ENCODE data around the gene MRPL28. TPM values are rescaled to one million over a fixed set of nuclear protein-coding genes. Genes with fewer than 3 reads are reported as not detected.

Gene MRPL28
- total RNA-seq, 2 donors from 2014 or later: 77.9 to 97.7 TPM

DNA sequence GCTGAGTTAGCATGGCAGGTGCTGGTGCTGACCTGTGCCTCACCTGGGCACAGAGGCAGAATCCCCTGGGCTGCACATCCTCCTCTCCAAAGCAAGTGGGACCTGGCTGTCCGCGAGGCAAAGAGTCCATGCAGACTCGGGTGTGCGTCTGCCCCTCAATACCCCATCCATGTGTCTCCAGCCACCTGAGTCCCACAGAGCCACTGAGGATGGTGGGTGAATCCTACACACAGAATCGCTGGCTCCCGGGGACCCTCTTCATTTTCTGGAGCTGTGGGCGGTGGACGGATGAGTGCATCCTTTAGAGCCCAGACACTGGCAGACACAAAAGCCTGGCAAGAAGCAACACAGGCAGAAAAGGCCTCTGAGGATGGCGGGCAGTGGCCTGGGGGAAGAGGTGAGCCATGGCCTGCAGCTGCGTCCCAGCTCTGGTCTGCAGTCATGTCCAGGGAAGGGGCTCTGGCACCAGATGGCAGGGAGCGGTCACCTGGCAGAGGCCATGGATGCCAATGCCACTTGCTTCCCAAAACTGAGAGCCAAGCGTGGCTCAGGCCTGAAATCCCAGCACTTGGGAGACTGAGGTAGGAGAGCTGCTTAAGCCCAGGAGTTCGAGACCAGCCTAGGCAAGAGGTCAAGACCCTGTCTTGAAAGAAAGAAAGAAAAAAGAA lies 47.7 kb downstream of the MRPL28 start:
- Mint-ChIP-seq H3K27ac (peak overlapping the region in 1 of 2 donors; percentile 44), H3K9me3 (no peaks in the 10 kb centered on the region), H3K36me3 (no peaks in the 10 kb centered on the region)
- no peak for ATAC-seq
- no peak for DNase-seq (ENCODE audit: low spot score in 2 of 2)

DNA sequence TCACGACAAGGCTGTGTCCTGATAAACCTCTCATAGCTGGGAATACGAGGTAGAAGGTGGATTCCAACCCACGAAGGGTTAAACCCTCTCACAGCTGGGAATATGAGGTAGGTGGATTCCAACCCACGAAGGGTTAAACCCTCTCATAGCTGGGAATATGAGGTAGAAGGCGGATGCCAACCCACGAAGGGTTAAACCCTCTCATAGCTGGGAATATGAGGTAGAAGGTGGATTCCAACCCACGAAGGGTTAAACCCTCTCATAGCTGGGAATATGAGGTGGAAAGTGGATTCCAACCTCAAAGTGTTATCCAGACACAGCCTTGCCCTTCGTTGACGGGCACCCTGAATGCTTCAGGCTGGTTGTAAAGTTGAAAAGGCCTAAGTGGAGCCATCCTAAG lies 48.8 kb downstream of the MRPL28 start:
- DNase-seq (ENCODE audit: low spot score in 2 of 2): no peak
- no peak for ATAC-seq
- no peaks in the 10 kb centered on the region for H3K36me3 Mint-ChIP-seq
- H3K9me3 Mint-ChIP-seq: no peaks in the 10 kb centered on the region
- H3K27ac Mint-ChIP-seq: no peak overlapping the region

DNA sequence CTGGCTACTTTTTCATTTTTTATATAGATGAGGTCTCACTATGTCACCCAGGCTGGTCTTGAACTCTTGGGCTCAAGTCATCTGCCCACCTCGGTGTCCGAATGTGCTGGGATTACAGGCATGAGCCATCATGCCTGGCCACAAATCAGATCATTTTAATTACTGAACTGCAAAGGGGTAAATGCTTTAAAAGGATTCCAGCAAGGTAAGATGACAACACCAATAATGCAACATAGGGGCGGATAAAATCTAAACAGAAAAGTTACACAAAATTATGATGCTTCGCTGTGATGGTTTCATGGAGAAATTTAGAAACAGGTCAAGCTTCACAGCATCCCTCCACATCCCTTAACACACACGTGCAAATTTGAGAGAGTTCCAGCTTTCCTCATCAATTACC lies 50.1 kb downstream of the MRPL28 start:
- ATAC-seq (no peak), DNase-seq (ENCODE audit: low spot score in 2 of 2) (no peak)
- H3K36me3 Mint-ChIP-seq: no peaks in the 10 kb centered on the region
- no peak overlapping the region for H3K27ac Mint-ChIP-seq
- no peaks in the 10 kb centered on the region for H3K9me3 Mint-ChIP-seq

DNA sequence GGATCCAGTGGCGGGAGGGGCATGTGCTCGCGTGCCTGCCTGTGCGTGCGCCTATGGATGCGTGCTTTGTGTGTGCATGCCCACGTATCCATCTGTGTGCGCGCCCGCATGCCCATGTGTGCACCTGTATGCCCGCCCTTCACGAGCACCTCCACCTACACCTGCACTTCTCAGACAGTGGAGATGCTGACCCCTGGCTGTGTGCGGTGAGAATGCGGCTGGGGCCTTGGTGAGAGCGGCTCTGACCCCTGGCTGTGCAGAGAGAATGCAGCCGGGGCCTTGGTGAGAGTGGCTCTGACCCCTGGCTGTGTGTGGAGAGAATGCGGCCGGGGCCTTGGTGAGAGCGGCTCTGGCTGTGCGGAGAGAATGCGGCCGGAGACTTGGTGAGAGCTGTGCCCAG lies 51.7 kb downstream of the MRPL28 start:
- Mint-ChIP-seq H3K36me3 (no peaks in the 10 kb centered on the region), H3K9me3 (no peaks in the 10 kb centered on the region), H3K27ac (no peak overlapping the region)
- no peak for ATAC-seq
- no peak for DNase-seq (ENCODE audit: low spot score in 2 of 2)

DNA sequence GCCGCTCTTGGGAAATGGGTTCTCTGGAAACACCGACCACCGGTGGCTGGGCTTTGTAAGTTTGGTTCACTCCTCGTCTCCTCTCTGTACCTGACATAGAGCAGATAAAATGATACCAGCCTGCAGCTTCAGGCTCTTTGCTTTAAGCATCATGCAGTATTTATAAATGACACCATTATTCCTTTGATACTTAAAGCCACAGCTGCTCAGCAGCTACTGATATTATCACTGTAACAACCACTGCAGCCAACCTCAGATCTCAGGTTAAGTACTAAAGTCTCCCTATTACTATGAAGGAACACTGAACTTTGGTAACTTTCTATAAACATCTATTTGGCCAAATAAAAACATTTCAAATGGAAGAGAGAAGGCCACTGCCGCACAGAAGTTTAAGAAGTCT lies 52.8 kb downstream of the MRPL28 start:
- no peak for DNase-seq (ENCODE audit: low spot score in 2 of 2)
- no peak for ATAC-seq
- H3K9me3 Mint-ChIP-seq: no peaks in the 10 kb centered on the region

More for the DNA sequence above, 52.8 kb downstream of the MRPL28 start:
- no peaks in the 10 kb centered on the region for H3K36me3 Mint-ChIP-seq
- no peak overlapping the region for H3K27ac Mint-ChIP-seq

Other genes with a start within 250 kb of the MRPL28 start
- gene NPRL3, start 231.9 kb downstream of the MRPL28 start, total RNA-seq: 10 to 100 TPM; 27.4 to 51.3 TPM
- gene HBZ, start 217.9 kb downstream of the MRPL28 start, total RNA-seq: not detected
- not detected for gene HBM, start 204.6 kb downstream of the MRPL28 start, total RNA-seq
- gene HBA2, start 197.7 kb downstream of the MRPL28 start, total RNA-seq: not detected
- not detected for gene HBA1, start 193.9 kb downstream of the MRPL28 start, total RNA-seq
- gene HBQ1, start 190.1 kb downstream of the MRPL28 start, total RNA-seq: 1 to 10 TPM in 1 of 2 donors, not detected in 1; 2.1 TPM
- 10 to 100 TPM; 66.1 to 88.3 TPM for gene LUC7L, start 141.1 kb downstream of the MRPL28 start, total RNA-seq
- 10 to 100 TPM in 1 of 2 donors, 1 to 10 TPM in 1; 3.8 to 11.5 TPM for gene FAM234A, start 135.7 kb downstream of the MRPL28 start, total RNA-seq
- under 1 TPM in 1 of 2 donors, not detected in 1; 0.14 TPM for gene RGS11, start 94.6 kb downstream of the MRPL28 start, total RNA-seq
- not detected for gene ARHGDIG, start 89.9 kb downstream of the MRPL28 start, total RNA-seq
- gene PDIA2, start 87.4 kb downstream of the MRPL28 start, total RNA-seq: not detected
- 10 to 100 TPM; 21.4 to 22.8 TPM for gene AXIN1, start 17.8 kb downstream of the MRPL28 start, total RNA-seq
- 10 to 100 TPM; 18.5 to 46.1 TPM for gene PGAP6, start 11.4 kb upstream of the MRPL28 start, total RNA-seq
- 10 to 100 TPM; 15.6 to 58.4 TPM for gene NME4, start 26.7 kb upstream of the MRPL28 start, total RNA-seq
- 10 to 100 TPM; 12.6 to 14.6 TPM for gene DECR2, start 31.3 kb upstream of the MRPL28 start, total RNA-seq
- gene RAB11FIP3, start 55.1 kb upstream of the MRPL28 start, total RNA-seq: 10 to 100 TPM; 18.6 to 32.0 TPM
- 10 to 100 TPM; 55.5 to 76.5 TPM for gene CAPN15, start 157.2 kb upstream of the MRPL28 start, total RNA-seq
- not detected for gene PRR35, start 189.9 kb upstream of the MRPL28 start, total RNA-seq
- gene NHLRC4, start 196.5 kb upstream of the MRPL28 start, total RNA-seq: 1 to 10 TPM in 1 of 2 donors, under 1 TPM in 1; 0.59 to 1.8 TPM
- 10 to 100 TPM; 21.9 to 24.2 TPM for gene PIGQ, start 199.4 kb upstream of the MRPL28 start, total RNA-seq
- 10 to 100 TPM; 12.1 to 13.0 TPM for gene RAB40C, start 219.5 kb upstream of the MRPL28 start, total RNA-seq